GM23338 (cell line): ENCODE data around the gene COL15A1. TPM values are rescaled to one million over a fixed set of nuclear protein-coding genes. Genes with fewer than 3 reads are reported as not detected.
A peak's percentile ranks its signal among the peaks of the same experiment; 100 is the strongest.

Experiments
- ATAC-seq: fragments of 200-7000 bp; cut with Tn5 transposase; 3 replicates; pipeline ENCODE4 v1.9.1; 2020
- DNase-seq: peaks from one replicate; pipeline ENCODE4 v3.0.0-alpha.2; 2015; ENCODE audit warnings: low spot score
- H2AFZ ChIP-seq: fragments of 200-600 bp; sonication (generic); 2 replicates; pipeline ENCODE4 v1.8.0; 2016; ENCODE audit warnings: antibody characterized with exemption, mild to moderate bottlenecking, moderate library complexity
- H3F3A ChIP-seq: fragments of 200-600 bp; sonication (generic); replicated peaks from 2 replicates; pipeline ENCODE4 v1.8.0; 2017; ENCODE audit warnings: antibody characterized with exemption, mixed run types, low read depth
- H3K27ac ChIP-seq: fragments of 200-600 bp; sonication (generic); 2 replicates; pipeline ENCODE4 v1.6.1; 2016; ENCODE audit warnings: low read depth
- H3K27me3 ChIP-seq: fragments of 200-600 bp; sonication (generic); 2 replicates; pipeline ENCODE4 v1.8.0; 2016; ENCODE audit warnings: mild to moderate bottlenecking, mixed run types, moderate library complexity; ENCODE audit not compliant: insufficient read depth
- H3K36me3 ChIP-seq: fragments of 200-600 bp; sonication (generic); 2 replicates; pipeline ENCODE4 v1.8.0; 2016; ENCODE audit warnings: mild to moderate bottlenecking; ENCODE audit not compliant: insufficient read depth
- H3K4me1 ChIP-seq: fragments of 200-600 bp; sonication (generic); 2 replicates; pipeline ENCODE4 v1.8.0; 2016; ENCODE audit warnings: mild to moderate bottlenecking, moderate library complexity; ENCODE audit not compliant: insufficient read depth
- H3K4me2 ChIP-seq: fragments of 200-600 bp; sonication (generic); 2 replicates; pipeline ENCODE4 v1.7.1; 2017; ENCODE audit warnings: mixed run types
- H3K4me3 ChIP-seq: fragments of 200-600 bp; sonication (generic); 2 replicates; pipeline ENCODE4 v1.6.1; 2016; ENCODE audit warnings: mixed run types
- H3K79me2 ChIP-seq: fragments of 200-600 bp; sonication (generic); replicated peaks from 2 replicates; pipeline ENCODE4 v1.8.0; 2017; ENCODE audit warnings: mild to moderate bottlenecking; ENCODE audit not compliant: insufficient read depth
- H3K9me2 ChIP-seq: fragments of 200-600 bp; sonication (generic); 2 replicates; pipeline ENCODE4 v1.8.0; 2017; ENCODE audit not compliant: insufficient read depth
- H4K20me1 ChIP-seq: fragments of 200-600 bp; sonication (generic); replicated peaks from 2 replicates; pipeline ENCODE4 v1.8.0; 2017; ENCODE audit warnings: mild to moderate bottlenecking; ENCODE audit not compliant: insufficient read depth
- H3K27ac Mint-ChIP-seq: 2 replicates; pipeline ENCODE4 v1.8.0; 2020; ENCODE audit warnings: inconsistent platforms, mild to moderate bottlenecking, moderate library complexity, mixed read lengths
- H3K27me3 Mint-ChIP-seq: 3 replicates; pipeline ENCODE4 v1.8.0; 2022; ENCODE audit warnings: low read depth, mild to moderate bottlenecking, moderate library complexity, mixed read lengths, inconsistent platforms; ENCODE audit not compliant: insufficient read depth, poor library complexity
- H3K36me3 Mint-ChIP-seq: 3 replicates; pipeline ENCODE4 v1.8.0; 2021; ENCODE audit warnings: low read depth, mild to moderate bottlenecking, inconsistent platforms, moderate library complexity, mixed read lengths
- H3K4me1 Mint-ChIP-seq: 3 replicates; pipeline ENCODE4 v1.8.0; 2020; ENCODE audit warnings: mild to moderate bottlenecking, inconsistent platforms, mixed read lengths
- H3K4me3 Mint-ChIP-seq: 3 replicates; pipeline ENCODE4 v1.8.0; 2021; ENCODE audit warnings: moderate library complexity, mild to moderate bottlenecking, inconsistent platforms, mixed read lengths
- H3K9me3 Mint-ChIP-seq: 3 replicates; pipeline ENCODE4 v1.8.0; 2020; ENCODE audit warnings: moderate library complexity, mild to moderate bottlenecking, inconsistent platforms, mixed read lengths
- JUNB ChIP-seq: IDR thresholded peaks from one replicate; pipeline ENCODE4 v1.6.1; 2016; ENCODE audit warnings: antibody characterized with exemption; ENCODE audit not compliant: unreplicated experiment
- NANOG ChIP-seq: IDR thresholded peaks from 2 replicates; pipeline ENCODE4 v1.6.1; 2016; ENCODE audit warnings: antibody characterized with exemption, borderline replicate concordance
- POLR2AphosphoS5 ChIP-seq: IDR thresholded peaks from 2 replicates; pipeline ENCODE4 v1.6.1; 2016; ENCODE audit warnings: antibody characterized with exemption, low read depth
- polyA plus RNA-seq: library from polyadenylated mRNA; unstranded; fragments of >200 nt; fragmentation: Nextera tagmentation; extraction: Ambion mirVana; gene quantifications from 2 replicates; pipeline ENCODE4 v1.2.1, GENCODE V29; 2016
- total RNA-seq: library from RNA; depleted of rRNA; stranded (reverse); fragments of >200 nt; shearing (Covaris generic); gene quantifications from 2 replicates; pipeline ENCODE4 v1.2.3, GENCODE V29; 2014
- TF ChIP-seq, protein P1 (sequence below): fragments of 250-450 bp; sonication (Bioruptor Pico); IDR thresholded peaks from 2 replicates; pipeline ENCODE4 v1.5.0; 2020; ENCODE audit warnings: mild to moderate bottlenecking, moderate library complexity
- TF ChIP-seq, protein P2 (sequence below), 2 experiments: fragments of 200-600 bp in 1 of 2; sonication (generic) in 1 of 2; conservative IDR thresholded peaks; 2 replicates each; pipeline versions ENCODE4 v1.5.1 to v1.6.1; 2016 to 2017; ENCODE audit warnings: antibody characterized with exemption in 2 of 2, low read depth in 2 of 2, mild to moderate bottlenecking in 2 of 2, moderate library complexity in 1 of 2

COL15A1 gene
- total and polyA plus RNA-seq, 2 experiments from 2014 or later, result 0.17 to 0.18 TPM

DNA sequence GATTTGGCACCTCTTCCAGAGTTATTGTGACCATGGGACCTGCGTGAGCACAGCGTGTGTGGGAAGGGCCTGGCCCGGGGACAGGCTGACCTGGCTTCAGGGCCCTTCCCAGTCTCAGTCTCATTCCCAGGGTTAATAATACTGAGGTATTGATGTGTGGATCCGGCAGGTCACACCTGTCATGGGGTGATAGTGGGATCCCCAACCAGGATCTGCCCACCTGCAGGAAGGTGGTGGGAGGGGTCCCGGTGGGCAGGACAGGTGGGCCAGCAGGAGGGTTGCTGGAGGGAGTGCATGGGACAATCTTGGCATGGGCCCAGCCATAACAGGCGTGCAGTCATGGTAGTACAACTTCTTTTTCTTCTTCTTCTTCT, 55.4 kb downstream of the COL15A1 start (continued):
- TF ChIP-seq JUNB, result no peak
- no peak for TF ChIP-seq POLR2AphosphoS5
- TF ChIP-seq, protein P1, sequence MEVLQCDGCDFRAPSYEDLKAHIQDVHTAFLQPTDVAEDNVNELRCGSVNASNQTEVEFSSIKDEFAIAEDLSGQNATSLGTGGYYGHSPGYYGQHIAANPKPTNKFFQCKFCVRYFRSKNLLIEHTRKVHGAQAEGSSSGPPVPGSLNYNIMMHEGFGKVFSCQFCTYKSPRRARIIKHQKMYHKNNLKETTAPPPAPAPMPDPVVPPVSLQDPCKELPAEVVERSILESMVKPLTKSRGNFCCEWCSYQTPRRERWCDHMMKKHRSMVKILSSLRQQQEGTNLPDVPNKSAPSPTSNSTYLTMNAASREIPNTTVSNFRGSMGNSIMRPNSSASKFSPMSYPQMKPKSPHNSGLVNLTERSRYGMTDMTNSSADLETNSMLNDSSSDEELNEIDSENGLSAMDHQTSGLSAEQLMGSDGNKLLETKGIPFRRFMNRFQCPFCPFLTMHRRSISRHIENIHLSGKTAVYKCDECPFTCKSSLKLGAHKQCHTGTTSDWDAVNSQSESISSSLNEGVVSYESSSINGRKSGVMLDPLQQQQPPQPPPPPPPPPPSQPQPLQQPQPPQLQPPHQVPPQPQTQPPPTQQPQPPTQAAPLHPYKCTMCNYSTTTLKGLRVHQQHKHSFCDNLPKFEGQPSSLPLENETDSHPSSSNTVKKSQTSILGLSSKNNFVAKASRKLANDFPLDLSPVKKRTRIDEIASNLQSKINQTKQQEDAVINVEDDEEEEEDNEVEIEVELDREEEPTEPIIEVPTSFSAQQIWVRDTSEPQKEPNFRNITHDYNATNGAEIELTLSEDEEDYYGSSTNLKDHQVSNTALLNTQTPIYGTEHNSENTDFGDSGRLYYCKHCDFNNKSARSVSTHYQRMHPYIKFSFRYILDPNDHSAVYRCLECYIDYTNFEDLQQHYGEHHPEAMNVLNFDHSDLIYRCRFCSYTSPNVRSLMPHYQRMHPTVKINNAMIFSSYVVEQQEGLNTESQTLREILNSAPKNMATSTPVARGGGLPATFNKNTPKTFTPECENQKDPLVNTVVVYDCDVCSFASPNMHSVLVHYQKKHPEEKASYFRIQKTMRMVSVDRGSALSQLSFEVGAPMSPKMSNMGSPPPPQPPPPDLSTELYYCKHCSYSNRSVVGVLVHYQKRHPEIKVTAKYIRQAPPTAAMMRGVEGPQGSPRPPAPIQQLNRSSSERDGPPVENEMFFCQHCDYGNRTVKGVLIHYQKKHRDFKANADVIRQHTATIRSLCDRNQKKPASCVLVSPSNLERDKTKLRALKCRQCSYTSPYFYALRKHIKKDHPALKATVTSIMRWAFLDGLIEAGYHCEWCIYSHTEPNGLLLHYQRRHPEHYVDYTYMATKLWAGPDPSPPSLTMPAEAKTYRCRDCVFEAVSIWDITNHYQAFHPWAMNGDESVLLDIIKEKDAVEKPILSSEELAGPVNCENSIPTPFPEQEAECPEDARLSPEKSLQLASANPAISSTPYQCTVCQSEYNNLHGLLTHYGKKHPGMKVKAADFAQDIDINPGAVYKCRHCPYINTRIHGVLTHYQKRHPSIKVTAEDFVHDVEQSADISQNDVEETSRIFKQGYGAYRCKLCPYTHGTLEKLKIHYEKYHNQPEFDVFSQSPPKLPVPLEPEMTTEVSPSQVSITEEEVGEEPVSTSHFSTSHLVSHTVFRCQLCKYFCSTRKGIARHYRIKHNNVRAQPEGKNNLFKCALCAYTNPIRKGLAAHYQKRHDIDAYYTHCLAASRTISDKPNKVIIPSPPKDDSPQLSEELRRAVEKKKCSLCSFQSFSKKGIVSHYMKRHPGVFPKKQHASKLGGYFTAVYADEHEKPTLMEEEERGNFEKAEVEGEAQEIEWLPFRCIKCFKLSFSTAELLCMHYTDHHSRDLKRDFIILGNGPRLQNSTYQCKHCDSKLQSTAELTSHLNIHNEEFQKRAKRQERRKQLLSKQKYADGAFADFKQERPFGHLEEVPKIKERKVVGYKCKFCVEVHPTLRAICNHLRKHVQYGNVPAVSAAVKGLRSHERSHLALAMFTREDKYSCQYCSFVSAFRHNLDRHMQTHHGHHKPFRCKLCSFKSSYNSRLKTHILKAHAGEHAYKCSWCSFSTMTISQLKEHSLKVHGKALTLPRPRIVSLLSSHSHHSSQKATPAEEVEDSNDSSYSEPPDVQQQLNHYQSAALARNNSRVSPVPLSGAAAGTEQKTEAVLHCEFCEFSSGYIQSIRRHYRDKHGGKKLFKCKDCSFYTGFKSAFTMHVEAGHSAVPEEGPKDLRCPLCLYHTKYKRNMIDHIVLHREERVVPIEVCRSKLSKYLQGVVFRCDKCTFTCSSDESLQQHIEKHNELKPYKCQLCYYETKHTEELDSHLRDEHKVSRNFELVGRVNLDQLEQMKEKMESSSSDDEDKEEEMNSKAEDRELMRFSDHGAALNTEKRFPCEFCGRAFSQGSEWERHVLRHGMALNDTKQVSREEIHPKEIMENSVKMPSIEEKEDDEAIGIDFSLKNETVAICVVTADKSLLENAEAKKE (CRISPR knock-in tag), result no peak
- no peak for TF ChIP-seq NANOG

DNA sequence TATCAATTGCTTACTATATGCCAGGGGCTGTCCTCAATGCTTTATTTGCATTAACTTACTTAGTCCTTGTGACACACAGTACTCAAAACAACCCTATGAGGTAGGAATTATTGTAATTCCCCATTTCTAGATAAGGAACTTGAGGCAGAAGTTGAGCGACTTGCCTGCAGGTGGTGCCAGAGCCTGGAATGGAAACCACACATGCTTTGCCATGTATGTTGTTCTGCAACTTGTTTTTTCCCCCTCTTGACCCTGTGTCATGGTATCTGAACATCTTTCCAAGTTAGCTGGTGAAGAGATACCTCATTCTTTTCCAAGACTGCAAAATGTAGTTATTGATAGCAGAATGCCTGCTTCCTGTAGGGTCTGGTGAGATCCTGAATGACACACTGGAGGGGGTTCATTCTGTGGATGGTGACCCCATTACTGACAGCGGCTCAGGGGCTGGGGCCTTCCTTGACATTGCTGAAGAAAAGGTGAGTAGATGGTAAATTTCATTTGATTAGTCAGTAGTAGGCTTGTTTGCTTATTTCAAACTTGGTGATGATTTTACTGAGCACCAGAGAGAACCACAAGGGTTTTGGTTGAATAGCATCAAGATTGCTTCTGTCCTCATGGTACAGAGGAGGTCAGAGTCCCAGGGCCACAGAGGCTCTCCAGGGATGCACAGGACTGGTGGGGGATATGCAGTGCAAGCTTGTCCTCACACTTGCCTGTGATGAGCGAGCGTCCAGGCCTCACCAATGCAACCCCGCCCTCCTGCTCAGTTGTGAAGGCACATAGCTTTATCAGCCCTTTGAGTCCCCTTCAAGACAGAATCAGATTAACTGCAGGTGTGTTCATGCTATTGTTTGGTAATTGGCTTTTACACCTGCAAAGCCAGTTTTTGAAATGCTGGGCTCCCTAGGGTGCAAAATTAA, 57.0 kb downstream of the COL15A1 start:
- H3K4me2 ChIP-seq, result peak overlapping the region; percentile 6; the same call in 1 of the 2 replicates
- no peaks in the 10 kb centered on the region; the same call in 1 of the 2 replicates for H3K9me2 ChIP-seq
- Mint-ChIP-seq H3K4me1 (peaks cover 24% of the 10 kb centered on the region), H3K27ac (no peak overlapping the region), H3K9me3 (peaks cover 2% of the 10 kb centered on the region), H3K27me3 (peaks cover 7% of the 10 kb centered on the region), H3K4me3 (no peak overlapping the region), H3K36me3 (peaks cover under 1% of the 10 kb centered on the region; the same call in 1 of the 3 replicates)
- no peak overlapping the region for H3K27ac ChIP-seq
- DNase-seq (peak; percentile 65), ATAC-seq (peak; percentile 11; the same call in 1 of the 3 replicates)
- no peak overlapping the region for H3K4me3 ChIP-seq
- no peaks in the 10 kb centered on the region; the same call in 1 of the 2 replicates for H3K4me1 ChIP-seq
- H2AFZ ChIP-seq, result no peak overlapping the region
- no peaks in the 10 kb centered on the region for H3F3A ChIP-seq
- TF ChIP-seq, protein P2, sequence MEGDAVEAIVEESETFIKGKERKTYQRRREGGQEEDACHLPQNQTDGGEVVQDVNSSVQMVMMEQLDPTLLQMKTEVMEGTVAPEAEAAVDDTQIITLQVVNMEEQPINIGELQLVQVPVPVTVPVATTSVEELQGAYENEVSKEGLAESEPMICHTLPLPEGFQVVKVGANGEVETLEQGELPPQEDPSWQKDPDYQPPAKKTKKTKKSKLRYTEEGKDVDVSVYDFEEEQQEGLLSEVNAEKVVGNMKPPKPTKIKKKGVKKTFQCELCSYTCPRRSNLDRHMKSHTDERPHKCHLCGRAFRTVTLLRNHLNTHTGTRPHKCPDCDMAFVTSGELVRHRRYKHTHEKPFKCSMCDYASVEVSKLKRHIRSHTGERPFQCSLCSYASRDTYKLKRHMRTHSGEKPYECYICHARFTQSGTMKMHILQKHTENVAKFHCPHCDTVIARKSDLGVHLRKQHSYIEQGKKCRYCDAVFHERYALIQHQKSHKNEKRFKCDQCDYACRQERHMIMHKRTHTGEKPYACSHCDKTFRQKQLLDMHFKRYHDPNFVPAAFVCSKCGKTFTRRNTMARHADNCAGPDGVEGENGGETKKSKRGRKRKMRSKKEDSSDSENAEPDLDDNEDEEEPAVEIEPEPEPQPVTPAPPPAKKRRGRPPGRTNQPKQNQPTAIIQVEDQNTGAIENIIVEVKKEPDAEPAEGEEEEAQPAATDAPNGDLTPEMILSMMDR (conservative IDR thresholded peaks at IDR 0.05; ENCODE audit: low read depth in 2 of 2), result peak; percentile 73 to 82
- no peak for TF ChIP-seq JUNB
- TF ChIP-seq, protein P1 (CRISPR knock-in tag), result no peak
- no peaks in the 10 kb centered on the region for H4K20me1 ChIP-seq
- H3K79me2 ChIP-seq, result no peaks in the 10 kb centered on the region
- H3K27me3 ChIP-seq, result no peaks in the 10 kb centered on the region
- no peaks in the 10 kb centered on the region for H3K36me3 ChIP-seq
